Fibroblast of skin of left quadriceps (primary cell): Measurements from ENCODE around the gene FIZ1.

Experiments used
- DNase-seq, 2 experiments: peaks; one replicate each; pipeline ENCODE4 v3.0.0-alpha.2; 2013; ENCODE audit warnings: low read depth in 2 of 2

FIZ1 gene

DNA sequence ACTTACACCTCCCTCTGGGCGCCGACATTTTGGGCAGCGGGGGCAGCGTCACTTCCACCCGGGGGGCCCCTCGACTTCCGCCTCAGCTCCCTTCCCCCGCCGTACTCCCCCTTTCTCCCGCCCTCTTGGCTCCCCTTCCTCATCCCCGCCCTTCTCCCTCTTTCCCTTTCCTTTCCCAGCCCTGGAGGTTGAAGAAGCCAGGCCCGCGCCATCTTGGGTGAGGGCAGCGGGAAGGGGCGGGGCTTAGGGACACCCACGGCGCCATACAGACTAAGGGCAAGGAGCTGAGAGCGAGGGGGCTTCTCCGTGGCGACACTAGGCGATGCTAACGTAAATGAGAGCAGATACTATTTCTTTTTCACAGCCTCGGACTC is at the start of gene FIZ1:
Gene FIZ1 (minus strand): TSS at position 50 of the 374 bp plus-strand sequence. CDS start 1,652 bp downstream, outside the sequence.
- peak; percentile 99 for DNase-seq

GRCh38 chr19:55648585-55649267 is 49.4 kb upstream of the FIZ1 start:
- no peak for DNase-seq

DNA sequence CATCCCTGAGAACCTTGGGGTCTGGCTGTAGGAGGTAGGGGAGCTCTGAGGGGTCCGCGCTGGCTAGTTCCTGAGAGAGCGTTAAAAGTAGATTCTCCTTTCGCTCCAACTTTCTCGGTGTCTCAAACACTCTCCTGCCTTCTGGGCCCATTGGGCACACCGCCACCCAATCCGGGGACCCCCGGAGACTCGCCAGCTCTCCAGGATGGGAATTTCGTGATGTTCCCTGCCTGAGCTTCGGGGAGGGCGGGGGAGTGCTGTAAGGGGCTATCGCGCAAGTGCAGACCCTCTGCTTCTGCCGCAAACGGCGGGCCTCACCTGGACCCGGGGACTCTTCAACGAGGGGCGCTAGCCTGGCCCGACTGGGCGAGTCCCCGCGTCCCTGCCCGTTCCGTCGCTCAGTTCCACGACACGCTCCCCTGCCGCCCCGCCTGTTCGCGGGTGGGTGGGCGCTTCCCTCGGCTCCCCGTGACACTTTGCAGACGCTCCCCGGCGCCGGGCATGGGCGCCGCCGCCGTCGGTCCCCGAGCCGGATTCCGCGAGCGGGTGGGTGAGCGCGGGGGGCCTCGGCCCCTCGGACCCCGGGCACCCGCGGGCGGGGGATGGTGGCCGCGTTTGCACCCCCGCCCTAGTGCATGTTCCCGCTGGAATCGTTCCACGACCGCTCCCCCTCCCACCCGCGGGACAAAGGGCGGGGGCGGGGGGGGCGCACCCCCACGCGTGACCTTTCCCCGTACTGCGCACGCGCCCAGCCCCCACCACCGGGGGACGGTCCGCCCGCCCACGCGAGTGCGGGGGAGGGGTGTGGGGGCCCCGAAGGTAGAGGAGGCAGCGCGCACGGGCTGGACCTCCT is 48.6 kb upstream of the FIZ1 start, which contains the start of gene CCDC106:
Gene CCDC106 (plus strand): TSS at position 481 of the 853 bp plus-strand sequence. CDS start 835 bp downstream, outside the sequence.
- DNase-seq = peak; percentile 57 to 64

DNA sequence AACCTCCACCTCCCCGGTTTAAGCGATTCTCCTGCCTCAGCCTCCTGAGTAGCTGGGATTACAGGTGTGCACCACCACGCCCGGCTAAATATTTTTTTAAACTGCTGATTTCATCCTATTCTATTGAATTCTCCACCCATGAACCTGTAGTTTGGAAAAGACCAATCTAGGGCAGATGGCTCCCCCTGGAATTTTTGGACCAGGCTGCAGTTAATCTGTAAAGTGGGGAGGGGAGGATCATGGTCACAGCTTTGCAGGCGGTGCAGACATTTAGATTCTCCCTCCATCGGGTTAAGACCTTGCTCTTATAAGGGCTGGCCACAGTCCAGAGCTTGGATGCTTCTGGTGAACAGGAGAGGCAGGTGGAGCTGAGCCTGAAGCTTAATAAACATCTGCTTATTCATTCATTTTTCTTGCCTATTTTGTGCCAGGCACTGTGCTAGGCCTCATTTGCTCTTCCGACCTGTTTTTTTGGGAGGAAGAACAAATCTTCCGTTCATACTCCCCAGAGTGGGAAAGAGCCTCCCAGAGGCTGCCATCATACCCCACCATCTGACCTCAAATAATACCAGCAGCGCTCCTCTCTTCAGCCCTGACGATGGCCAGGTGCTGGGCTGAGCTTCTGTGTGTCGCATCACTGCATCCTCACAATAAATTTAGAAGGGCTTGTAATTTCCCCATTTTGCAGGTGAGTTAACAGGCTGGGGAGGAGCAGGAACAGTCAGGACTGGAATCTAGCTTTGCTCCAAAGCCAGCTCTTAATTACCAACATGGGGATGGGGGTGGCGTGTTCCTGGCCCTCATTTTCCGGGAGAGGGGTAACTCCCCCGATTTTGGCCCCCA is 47.8 kb upstream of the FIZ1 start:
- DNase-seq = no peak

GRCh38 chr19:55645512-55645881 is 46.2 kb upstream of the FIZ1 start:
- no peak for DNase-seq

- no peak for DNase-seq
Observed at GRCh38 chr19:55644842-55645511, 45.7 kb upstream of the FIZ1 start.

DNA sequence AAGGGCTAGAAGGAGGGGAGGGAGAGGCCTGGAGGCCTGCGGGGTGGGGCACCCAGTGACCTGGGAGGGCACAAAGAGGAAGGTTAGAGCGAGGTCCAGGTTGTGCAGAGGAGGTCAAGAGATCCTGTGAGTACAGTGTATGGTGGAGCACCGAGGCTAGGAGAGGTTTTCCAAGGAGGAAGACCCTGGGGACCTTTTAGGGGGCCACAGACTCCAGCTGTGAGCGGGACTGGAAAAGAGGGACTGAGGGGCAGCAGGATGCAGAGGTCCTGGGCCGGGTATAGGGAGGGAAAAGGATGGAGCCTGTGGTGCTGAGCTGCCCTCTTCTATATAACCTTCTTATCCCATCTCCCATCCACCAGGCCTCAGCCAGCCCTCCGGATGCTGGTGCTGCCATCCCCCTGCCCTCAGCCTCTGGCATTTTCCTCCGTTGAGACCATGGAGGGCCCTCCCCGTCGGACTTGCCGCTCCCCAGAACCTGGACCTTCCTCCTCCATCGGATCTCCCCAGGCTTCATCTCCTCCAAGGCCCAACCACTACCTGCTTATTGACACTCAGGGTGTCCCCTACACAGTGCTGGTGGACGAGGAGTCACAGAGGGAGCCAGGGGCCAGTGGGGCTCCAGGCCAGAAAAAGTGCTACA is 45.0 kb upstream of the FIZ1 start:
- no peak for DNase-seq

GRCh38 chr19:55643887-55644176 is 44.5 kb upstream of the FIZ1 start:
- DNase-seq = no peak

DNA sequence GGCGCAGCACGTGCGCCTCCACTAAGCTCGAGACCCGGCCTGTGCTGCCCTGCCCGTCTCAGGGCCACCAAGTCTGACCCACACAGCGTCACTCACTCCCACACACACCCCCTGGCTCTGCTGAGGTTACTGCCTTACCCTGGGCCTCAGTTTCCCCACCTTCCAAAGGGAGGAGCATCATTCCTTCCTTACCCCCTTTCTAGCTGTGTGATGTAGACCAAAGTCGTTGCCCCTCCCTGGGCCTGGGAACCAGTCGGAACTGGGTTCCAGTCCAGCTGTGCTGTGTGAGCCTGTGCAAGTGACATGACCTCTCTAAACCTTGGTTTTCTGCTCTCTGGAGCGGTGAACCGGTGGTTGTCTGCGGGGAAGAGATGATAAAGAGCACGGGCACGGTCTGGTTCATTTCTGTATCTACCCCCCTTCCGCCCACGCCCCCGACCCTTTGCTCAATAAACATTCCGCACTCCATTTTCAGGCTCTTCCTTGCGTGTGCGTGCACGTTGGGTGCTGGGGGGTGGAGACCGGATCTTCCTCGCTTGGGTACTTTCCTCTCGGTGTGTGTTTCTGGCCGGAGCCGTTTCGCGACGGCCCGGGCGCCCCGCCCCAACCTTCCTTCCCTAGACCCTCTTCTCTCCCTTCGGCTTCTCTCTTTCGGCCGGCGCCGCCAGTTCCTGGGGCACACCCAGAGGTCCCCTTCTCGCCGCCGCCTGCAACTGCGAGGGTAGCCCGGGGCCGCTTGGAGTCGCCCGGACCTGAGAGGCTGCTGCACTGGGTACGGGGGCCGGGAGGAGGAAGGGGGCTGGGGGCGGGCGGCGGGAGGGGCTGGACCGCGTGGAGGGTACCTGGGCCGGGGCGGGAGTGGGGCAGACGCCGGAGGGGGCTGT is 43.9 kb upstream of the FIZ1 start, which contains the start of gene ZNF581:
Gene ZNF581 (plus strand): TSS at position 647 of the 884 bp plus-strand sequence. CDS start 923 bp downstream, outside the sequence.
- peak in 1 of 2 experiments; percentile 49 for DNase-seq

DNA sequence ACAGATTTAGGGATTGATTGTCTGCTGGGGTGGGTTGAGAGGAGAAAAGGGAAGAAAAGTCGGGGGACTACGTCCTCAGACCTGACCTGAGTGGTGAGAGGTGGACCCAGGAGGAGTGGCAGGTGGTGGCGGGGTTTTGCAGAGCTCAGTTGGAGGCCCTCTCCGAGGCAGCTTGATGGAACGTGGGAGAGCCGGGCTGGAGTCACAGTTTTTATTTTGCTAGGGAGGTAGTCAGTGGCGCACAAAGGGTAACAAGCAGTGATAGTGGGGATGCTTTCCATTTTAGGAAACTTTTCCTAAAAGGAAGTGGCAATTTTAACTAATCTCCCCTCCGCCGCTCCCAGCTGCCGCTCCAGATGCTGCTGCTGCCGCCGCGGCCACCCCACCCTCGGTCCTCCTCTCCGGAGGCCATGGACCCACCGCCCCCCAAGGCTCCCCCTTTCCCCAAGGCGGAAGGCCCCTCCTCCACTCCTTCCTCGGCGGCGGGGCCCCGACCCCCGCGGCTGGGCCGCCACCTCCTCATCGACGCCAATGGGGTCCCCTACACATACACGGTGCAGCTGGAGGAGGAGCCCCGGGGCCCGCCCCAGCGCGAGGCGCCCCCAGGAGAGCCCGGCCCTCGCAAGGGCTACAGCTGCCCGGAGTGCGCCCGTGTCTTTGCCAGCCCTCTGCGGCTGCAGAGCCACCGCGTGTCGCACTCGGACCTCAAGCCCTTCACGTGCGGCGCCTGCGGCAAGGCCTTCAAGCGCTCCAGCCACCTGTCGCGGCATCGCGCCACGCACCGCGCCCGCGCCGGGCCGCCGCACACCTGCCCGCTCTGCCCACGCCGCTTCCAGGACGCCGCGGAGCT is 43.1 kb upstream of the FIZ1 start:
- no peak for DNase-seq

GRCh38 chr19:55641426-55642152 is 42.3 kb upstream of the FIZ1 start:
- DNase-seq = no peak

- DNase-seq = peak; percentile 62 to 66
Observed at GRCh38 chr19:55640577-55641425, 41.5 kb upstream of the FIZ1 start, which contains the start of gene ZNF580. ZNF580 (plus strand) TSS chr19:55641002; CDS start chr19:55642509, 1,507 bp downstream.

DNA sequence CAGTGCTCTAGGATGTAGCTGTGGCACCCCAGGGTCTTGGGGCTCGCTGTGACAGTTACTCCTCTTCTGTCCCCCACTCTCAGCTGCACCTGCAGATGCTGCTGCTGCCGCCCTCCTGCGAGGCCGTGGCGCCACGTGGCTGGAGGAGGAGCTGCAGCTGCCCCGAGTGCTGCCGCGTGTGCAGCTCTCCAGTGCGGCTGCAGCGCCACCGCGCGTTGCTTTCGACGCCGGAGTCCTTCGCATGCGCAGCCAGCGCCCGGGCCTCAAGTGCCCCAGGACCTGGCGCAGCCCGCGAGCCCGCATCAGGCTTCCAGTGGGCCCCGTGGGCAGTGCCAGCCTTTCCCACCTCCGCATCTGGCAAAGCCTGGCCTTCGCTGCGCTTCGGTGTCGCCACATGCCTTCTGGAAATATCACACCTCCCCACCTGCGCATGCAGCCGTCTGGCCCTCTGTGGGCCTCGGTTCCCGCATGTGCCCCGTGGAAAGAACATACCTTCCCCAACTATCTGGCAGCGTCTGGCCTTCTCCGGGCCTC is 40.8 kb upstream of the FIZ1 start:
- DNase-seq = peak in 1 of 2 experiments; percentile 33

DNA sequence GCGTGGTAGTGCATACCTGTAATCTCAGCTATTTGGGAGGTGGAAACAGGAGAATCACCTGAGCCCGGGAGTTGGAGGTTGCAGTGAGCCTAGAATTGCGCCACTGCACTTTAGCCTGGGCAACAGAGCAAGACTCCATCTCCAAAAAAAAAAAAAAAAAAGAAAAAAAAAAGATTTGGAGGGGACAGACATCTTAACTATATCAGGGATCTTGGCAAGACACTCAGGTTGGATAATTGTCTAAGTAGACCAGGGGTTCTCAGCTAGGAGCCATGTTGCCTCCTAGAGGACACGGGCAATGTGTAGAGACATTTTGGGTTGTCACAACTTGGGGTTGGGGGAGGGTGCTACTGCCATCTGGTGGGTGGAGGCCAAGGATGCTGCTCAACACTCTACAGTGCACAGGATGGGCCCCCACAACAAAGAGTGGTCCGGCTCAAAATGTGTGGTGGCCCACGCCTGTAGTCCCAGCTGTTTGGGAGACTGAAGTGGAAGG is 39.6 kb upstream of the FIZ1 start:
- DNase-seq = no peak

DNA sequence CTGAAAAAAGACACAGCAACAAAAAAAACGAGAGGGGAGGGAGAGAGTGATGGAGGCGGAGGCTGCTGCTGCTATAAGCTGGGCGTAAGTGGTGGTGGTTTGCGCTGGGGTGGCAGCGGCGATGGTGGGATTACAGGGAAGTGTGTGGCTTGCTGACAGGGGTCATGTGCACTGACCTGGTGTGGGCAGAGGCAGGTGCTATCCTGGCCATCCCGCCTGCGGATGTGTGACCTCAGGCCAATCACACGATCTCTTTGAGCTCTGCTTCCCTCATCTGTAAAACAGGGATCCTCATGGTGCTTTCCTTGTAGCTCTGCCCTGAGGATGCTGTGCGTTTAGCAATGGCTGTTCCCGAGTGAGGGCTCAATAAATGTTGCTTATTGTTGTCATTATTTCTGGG is 38.2 kb upstream of the FIZ1 start:
- no peak for DNase-seq

- no peak for DNase-seq
Observed at GRCh38 chr19:55636723-55637122, 37.4 kb upstream of the FIZ1 start.
